IPS-15b (cell line): ENCODE measurements around the gene CDH23.

Source experiments
- H3K27me3 ChIP-seq: one replicate; pipeline ENCODE4 v1.6.1; 2013; ENCODE audit warnings: low read length; ENCODE audit not compliant: control insufficient read depth, insufficient read depth
- H3K36me3 ChIP-seq: one replicate; pipeline ENCODE4 v1.6.1; 2013; ENCODE audit warnings: low read length; ENCODE audit not compliant: control insufficient read depth, insufficient read depth
- H3K4me1 ChIP-seq: one replicate; pipeline ENCODE4 v1.6.1; 2013; ENCODE audit warnings: mild to moderate bottlenecking, low read length; ENCODE audit not compliant: control insufficient read depth, insufficient read depth
- H3K4me3 ChIP-seq: one replicate; pipeline ENCODE4 v1.5.1; 2013; ENCODE audit warnings: low read depth, low read length
- H3K9ac ChIP-seq: one replicate; pipeline ENCODE4 v1.6.1; 2013; ENCODE audit warnings: low read depth, mild to moderate bottlenecking, low read length
- H3K9me3 ChIP-seq: one replicate; pipeline ENCODE4 v1.6.1; 2013; ENCODE audit warnings: mild to moderate bottlenecking, low read length; ENCODE audit not compliant: control insufficient read depth, insufficient read depth

The CDH23 gene

DNA sequence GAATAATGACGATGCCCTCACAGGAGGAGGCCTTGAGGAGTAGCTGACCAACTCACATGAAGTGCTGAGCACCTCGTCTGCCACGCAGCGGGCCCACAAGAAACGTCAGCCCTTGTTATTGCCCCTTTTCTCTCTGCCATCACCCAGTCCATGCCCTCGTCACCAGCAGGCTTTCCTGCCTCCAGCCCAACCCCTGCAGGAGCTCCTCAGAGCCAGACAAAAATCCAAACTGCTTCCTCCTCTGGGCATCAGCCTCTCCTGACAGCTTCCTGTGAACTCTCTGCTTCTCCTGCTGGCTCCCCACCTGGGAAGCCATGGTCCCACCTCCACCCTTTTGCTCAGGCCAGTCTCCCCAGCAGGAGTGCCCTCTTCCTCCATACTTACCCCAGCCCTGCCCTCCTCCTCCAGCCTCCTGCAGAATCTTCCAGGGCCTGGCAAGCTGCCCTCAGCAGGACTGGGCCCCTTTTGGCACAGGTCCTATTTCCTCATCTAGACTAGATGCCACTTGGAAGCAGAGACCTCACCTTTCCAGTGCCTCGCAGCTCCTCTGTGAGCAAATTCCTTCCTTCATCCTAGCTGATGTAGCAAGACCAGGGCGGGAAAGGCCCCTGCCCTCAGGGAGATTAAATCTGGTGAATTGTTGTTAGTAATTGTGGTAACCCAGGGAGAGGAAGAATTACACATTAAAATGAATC is 207.8 kb downstream of the CDH23 start:
- no peak overlapping the region for H3K9ac ChIP-seq
- no peaks in the 10 kb centered on the region for H3K27me3 ChIP-seq
- no peak overlapping the region for H3K4me3 ChIP-seq
- no peaks in the 10 kb centered on the region for H3K4me1 ChIP-seq
- no peaks in the 10 kb centered on the region for H3K9me3 ChIP-seq
- H3K36me3 ChIP-seq: no peaks in the 10 kb centered on the region

DNA sequence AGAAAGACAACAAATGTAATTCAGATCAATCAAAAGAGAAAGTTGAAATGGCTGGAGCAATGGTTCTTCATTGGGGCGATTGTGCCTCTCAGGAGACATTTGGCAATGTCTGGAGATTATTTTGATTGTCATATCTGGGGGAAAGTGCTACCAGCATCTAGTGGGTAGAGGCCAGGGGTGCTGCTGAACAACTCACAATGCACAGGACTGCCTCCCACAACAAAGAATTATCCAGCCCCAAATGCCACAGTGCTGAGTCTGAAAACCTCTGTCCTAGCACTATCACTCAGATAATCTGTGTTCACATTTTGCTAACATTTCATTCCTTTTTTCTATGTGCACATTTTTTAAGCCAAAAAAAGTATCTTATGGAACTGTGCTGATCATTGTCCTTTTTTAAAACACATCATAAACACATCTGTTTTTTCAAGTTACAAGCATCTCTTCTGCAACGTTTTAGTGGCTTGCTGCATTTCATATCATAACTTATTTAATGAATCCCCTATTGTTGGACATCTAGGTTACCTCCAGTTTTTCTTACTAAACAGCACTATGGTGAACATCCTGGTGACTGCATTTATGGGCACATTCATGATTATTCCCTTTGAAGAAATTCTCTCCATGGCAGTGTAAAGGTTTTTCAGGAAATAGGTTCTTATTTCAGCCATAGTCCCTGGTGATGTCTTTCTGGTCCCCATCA is 208.7 kb downstream of the CDH23 start:
- H3K4me3 ChIP-seq: no peak overlapping the region
- H3K9me3 ChIP-seq: no peaks in the 10 kb centered on the region
- no peaks in the 10 kb centered on the region for H3K36me3 ChIP-seq
- peaks cover 2% of the 10 kb centered on the region for H3K4me1 ChIP-seq
- no peaks in the 10 kb centered on the region for H3K27me3 ChIP-seq
- H3K9ac ChIP-seq: no peak overlapping the region

DNA sequence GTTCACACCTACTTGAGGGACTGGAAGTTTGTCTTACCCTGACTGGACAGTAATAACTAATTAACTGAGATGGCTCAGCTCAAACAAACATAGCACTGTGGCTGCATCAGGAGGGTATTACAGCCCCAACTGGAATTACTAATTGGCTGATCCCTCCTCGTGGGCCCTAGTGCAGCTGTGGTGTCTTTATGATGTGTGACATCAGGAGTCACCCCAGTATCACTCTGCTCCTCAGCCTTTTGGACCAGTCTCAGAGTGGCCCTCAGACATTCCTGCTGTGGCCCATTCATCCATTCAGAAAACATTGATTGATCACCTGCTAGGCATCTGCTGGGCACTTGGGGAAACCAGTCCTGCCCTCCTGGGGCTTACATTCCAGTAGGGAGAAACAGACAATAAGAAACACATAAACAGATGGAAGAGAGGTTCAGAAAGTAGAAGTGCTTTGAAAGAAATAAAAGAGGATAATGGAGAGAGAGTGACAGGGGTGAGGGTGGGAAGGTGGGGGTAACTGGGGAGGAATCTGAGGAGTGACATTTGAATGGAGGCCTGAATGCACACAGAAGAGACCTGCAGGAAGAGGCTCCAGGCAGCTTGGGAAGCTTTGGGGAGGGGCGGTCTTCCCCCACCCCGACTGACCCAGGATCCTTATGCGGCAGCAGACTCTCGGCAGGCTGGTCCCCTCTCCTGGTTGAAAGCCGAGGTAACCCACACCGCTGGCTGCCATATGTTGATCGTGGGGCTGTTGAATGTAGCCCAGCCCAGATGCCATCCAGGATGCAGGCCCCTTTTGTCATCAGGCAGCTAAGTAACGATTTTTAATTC is 209.7 kb downstream of the CDH23 start:
- Histone ChIP-seq H3K9me3 (no peaks in the 10 kb centered on the region), H3K36me3 (no peaks in the 10 kb centered on the region), H3K4me1 (peaks cover 2% of the 10 kb centered on the region), H3K9ac (no peak overlapping the region), H3K4me3 (no peak overlapping the region), H3K27me3 (no peaks in the 10 kb centered on the region)

DNA sequence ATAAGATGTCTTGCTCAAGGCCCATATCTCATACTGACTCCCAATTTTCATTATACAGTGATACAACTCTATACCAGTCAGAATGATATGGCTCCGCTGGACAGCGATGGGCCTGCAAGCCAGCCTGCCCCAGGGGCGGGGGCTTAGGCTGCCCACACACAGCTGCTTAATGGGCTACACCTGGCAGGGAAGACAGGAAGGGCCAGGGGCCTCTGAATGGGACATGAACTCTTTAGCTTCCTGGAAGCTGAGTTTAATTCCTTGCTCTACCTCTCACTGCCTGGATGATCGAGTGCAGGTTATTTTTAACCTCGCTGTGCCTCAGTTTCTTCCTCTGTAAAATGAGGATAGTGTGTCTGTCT is 210.3 kb downstream of the CDH23 start:
- H3K9me3 ChIP-seq: no peaks in the 10 kb centered on the region
- no peak overlapping the region for H3K9ac ChIP-seq
- H3K4me1 ChIP-seq: peaks cover 2% of the 10 kb centered on the region
- no peaks in the 10 kb centered on the region for H3K36me3 ChIP-seq
- no peaks in the 10 kb centered on the region for H3K27me3 ChIP-seq
- no peak overlapping the region for H3K4me3 ChIP-seq

DNA sequence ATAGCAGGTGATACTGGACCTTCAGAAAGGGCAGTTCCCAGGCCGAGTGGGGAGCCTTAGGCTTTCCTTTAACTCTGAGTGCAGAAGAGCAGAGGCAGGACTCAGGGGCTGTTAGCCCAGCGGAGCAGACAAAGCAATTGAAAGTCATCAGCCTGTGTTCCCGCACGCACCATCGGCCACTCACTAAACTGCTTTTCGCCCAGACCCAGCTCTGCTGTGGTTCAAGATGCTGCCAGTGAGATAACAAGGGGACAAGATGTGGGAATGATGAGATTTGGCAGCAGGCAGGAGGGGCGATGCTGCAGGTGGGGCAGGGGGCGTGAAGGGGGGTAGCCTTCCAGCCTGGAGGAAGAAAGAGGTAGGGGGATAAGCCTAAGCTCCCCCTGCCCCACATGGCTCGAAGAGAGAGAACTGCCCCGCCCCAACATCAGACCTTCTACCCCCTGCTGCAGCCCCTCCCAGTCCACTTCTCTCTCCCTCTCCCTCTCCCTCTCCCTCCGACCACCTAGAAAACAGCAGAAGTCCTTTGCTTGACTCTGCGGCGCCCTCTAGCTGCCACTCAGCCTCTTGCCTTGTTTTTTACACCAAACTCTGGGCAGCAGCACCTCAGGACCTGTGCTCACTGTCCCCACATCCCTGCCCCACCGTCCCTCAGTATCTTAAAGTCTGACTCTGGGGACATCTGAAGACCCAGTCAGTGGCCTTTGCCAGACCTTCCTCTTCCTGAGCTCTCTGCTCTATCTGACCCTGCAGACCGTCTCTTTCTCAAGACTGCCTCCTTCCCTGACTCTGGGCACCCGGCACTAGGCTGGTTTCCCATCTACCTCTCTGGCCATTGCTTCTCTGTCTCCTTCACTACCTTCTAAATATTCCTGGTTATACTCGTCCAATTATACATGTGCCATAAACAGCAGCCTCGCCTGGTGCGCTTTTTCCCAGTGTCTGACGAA is 212.4 kb downstream of the CDH23 start:
- H3K9ac ChIP-seq: no peak overlapping the region
- no peaks in the 10 kb centered on the region for H3K27me3 ChIP-seq
- no peak overlapping the region for H3K4me3 ChIP-seq
- peaks cover 2% of the 10 kb centered on the region for H3K4me1 ChIP-seq
- no peaks in the 10 kb centered on the region for H3K9me3 ChIP-seq
- H3K36me3 ChIP-seq: no peaks in the 10 kb centered on the region

DNA sequence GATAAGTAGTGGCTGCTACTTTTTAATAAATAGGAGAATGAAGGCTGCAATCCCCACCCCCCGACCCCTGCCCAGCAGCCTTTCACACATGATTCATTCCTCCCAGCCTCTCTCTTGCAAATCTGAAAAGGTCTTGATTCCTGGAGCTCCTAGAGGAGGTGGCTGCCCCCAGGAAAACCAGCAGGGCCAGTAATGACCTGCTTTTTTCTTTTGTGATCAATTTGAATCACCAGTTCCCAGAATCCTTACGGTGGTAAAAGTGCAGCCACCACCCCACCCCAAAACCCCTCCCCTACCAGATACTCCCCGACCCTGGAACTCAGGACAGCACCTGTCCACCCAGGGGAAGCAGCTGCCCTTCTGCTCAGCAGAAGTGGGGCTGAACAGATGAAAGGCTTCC is 213.9 kb downstream of the CDH23 start:
- H3K36me3 ChIP-seq: no peaks in the 10 kb centered on the region
- no peaks in the 10 kb centered on the region for H3K27me3 ChIP-seq
- H3K9me3 ChIP-seq: no peaks in the 10 kb centered on the region
- peaks cover 2% of the 10 kb centered on the region for H3K4me1 ChIP-seq
- H3K4me3 ChIP-seq: no peak overlapping the region
- H3K9ac ChIP-seq: no peak overlapping the region

DNA sequence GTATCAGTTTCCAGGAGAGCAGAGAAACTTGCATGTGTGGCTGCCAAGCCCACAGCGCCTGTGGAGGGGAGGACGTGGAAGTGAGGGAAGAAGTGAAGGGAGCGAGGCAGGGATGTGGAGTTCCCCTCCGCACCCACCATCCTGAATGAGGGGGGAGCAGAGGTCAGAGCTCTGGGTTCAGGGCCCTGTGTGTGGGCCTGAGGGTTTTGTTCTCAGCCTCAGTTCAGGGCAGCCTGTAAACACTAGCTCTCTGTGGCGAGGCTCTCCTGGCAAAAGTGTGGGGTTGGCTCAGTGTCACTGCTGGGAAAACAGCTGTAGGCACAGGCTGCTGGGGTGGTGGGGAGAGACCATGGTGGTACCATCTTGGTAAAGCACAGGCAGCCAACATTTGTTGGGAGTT is 214.4 kb downstream of the CDH23 start:
- no peak overlapping the region for H3K4me3 ChIP-seq
- peaks cover 2% of the 10 kb centered on the region for H3K4me1 ChIP-seq
- H3K27me3 ChIP-seq: no peaks in the 10 kb centered on the region
- H3K9me3 ChIP-seq: no peaks in the 10 kb centered on the region
- no peak overlapping the region for H3K9ac ChIP-seq
- no peaks in the 10 kb centered on the region for H3K36me3 ChIP-seq

DNA sequence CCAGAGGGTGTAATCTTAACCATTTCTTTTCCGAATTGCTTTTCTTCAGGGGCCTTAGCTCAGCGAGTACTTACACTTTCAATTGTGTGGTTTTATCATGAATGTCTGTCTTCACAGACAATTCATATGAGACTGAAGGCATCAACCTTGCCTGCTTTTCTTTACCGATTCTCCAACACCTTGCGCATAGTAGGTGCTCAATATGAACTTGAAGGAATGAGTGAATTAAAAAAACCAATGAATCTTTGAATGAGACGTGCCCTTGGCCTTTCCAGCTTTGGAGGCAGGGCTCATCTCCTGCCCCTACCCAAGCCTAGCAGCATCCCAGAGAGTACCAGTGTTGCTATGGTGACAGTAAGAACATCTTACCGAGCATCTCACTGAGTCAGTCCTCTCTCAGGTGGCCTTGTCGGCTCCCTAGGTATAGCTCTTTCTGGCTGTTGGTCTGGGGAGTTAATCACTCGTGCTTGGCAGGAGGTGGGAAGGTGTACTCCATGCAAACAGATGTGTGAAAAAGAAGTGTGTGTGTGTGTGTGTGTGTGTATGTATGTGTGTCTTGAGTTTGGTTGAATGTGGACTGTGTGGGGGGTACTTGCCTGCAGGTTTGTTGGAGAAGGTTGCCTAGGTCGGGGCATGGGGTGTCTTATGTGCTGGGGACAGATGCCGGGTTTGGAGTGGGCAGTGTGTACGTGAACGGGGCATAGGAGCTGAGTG is 215.1 kb downstream of the CDH23 start:
- H3K9ac ChIP-seq: no peak overlapping the region
- H3K4me3 ChIP-seq: no peak overlapping the region
- H3K9me3 ChIP-seq: no peaks in the 10 kb centered on the region
- peaks cover 2% of the 10 kb centered on the region for H3K4me1 ChIP-seq
- no peaks in the 10 kb centered on the region for H3K27me3 ChIP-seq
- no peaks in the 10 kb centered on the region for H3K36me3 ChIP-seq

DNA sequence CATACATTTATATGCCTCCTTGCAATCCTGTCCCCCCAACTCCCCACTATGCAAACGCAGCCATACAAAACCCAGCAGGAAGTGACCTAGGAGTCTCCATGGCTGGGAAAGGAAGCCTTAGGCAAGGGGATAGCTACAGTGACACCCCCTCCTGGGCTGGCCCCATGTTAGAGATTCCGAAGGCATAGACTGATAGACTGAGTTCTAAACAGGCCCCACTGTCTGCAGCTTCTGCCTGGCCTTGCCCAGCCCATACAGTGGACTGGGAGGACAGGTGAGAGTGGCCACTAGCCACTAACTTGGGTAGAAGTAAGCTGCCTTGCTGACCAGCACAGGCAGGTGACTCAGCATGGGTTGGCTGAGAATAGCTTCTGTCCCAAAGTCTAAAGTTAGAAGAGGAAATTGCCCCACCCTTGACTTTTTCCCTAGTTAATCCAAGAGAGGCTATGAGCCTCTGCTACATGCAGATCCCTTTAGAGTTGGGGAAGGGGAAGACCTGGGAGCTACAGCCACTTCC is 216.6 kb downstream of the CDH23 start:
- peaks cover 2% of the 10 kb centered on the region for H3K36me3 ChIP-seq
- no peak overlapping the region for H3K9ac ChIP-seq

DNA sequence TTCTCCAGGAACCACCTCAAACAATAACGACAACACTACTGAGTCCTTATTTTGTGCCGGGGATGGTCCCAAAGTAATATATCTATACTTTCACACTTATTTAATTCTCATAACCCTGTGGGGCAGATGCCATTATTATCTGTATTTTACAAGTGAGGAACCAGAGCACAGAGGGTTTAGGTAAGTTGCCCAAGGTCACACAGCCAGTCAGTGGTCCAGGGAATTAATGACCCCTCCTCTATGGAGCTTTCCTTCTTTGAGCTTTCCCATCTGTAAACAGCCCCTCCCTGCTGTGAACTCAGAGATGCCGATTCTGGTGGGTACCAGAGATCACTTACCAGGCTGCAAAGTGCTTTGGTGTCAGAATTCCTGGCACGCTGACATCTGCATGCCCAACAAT is 217.2 kb downstream of the CDH23 start:
- H3K27me3 ChIP-seq: no peaks in the 10 kb centered on the region
- peaks cover 2% of the 10 kb centered on the region for H3K4me1 ChIP-seq
- peaks cover 2% of the 10 kb centered on the region for H3K36me3 ChIP-seq
- no peak overlapping the region for H3K4me3 ChIP-seq
- H3K9me3 ChIP-seq: no peaks in the 10 kb centered on the region
- H3K9ac ChIP-seq: no peak overlapping the region

More for the DNA sequence above, 216.6 kb downstream of the CDH23 start:
- peaks cover 2% of the 10 kb centered on the region for H3K4me1 ChIP-seq
- H3K27me3 ChIP-seq: no peaks in the 10 kb centered on the region
- H3K4me3 ChIP-seq: no peak overlapping the region
- H3K9me3 ChIP-seq: no peaks in the 10 kb centered on the region
